NT2/D1 (cell line): ENCODE results near the gene ZDHHC22.

Experiments used
- SUZ12 ChIP-seq: IDR thresholded peaks from 2 replicates; pipeline ENCODE4 v1.6.1; 2011; ENCODE audit not compliant: insufficient read length, insufficient read depth; ENCODE audit errors: extremely low read depth
- YY1 ChIP-seq: IDR thresholded peaks from 2 replicates; pipeline ENCODE4 v1.6.1; 2011; ENCODE audit not compliant: insufficient read length, insufficient read depth
- ZNF274 ChIP-seq: IDR thresholded peaks from 2 replicates; pipeline ENCODE4 v1.6.1; 2011; ENCODE audit warnings: mild to moderate bottlenecking, low read depth, low read length

DNA sequence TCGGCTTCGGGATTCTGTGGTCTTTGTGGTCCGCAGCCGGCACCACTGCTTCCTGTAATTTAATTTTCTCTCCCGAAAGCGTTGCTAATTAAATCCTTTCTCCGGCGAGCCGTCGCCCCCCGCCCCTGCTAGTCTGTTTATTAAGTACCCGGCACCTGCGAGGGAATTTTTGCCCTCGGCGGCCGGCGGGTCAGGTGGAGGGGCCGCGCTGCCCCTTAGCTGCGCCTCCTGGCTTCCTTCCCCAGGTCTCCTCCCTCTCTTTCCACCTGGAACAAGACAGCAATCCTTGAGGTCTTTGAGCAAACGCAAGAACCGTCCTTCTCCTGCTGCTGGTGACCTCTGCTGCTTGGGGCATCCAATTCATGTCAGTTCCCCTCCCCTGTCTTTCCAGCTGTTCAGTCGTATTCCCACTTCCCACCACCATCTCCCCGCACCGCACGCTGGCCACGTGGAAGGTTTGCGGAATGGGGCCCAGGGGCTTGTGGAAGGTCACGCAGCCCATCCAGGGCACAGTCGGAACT, 16.2 kb downstream of the ZDHHC22 start:
- no peak for TF ChIP-seq ZNF274
- no peak for TF ChIP-seq SUZ12
- no peak for TF ChIP-seq YY1
